K562 (cell line): ENCODE results near the gene PDE6C.

Source experiments
- CREB1 ChIP-seq, 2 experiments: sonication (generic) in 1 of 2; formaldehyde crosslinking in 1 of 2; IDR thresholded peaks; 2 replicates each; pipeline versions ENCODE4 v1.6.1 to v1.8.0; 2012 to 2022; ENCODE audit warnings: inconsistent platforms in 1 of 2, mild to moderate bottlenecking in 1 of 2, missing genetic modification reagents in 1 of 2, moderate library complexity in 1 of 2
- EP300 ChIP-seq: IDR thresholded peaks from 2 replicates; pipeline ENCODE4 v1.6.1; 2012; ENCODE audit warnings: low read length, improper control_type of control experiment
- FOXJ3 ChIP-seq: sonication (generic); formaldehyde crosslinking; IDR thresholded peaks from 2 replicates; pipeline ENCODE4 v1.4.0; 2020; ENCODE audit warnings: mild to moderate bottlenecking, missing genetic modification reagents
- POLR2AphosphoS5 ChIP-seq: IDR thresholded peaks from 2 replicates; pipeline ENCODE4 v1.6.1; 2011; ENCODE audit warnings: mild to moderate bottlenecking, low read depth, low read length, moderate library complexity; ENCODE audit not compliant: control insufficient read depth, insufficient read depth
- RAD21 ChIP-seq, 2 experiments: fragments of 250-450 bp in 1 of 2; fragments of 450-650 bp in 1 of 2; sonication (Bioruptor Pico) in 1 of 2; formaldehyde crosslinking in 1 of 2; IDR thresholded peaks in 1 of 2; conservative IDR thresholded peaks in 1 of 2; 2 replicates each; pipeline versions ENCODE4 v1.4.0 to v1.8.0; 2020 to 2022; ENCODE audit warnings: mild to moderate bottlenecking in 2 of 2, moderate library complexity in 1 of 2
- SUPT5H ChIP-seq: fragments of 450-650 bp; IDR thresholded peaks from 2 replicates; pipeline ENCODE4 v1.6.1; 2016
- TF ChIP-seq, protein P1 (sequence below): fragments of 250-450 bp; sonication (Bioruptor Pico); IDR thresholded peaks from 2 replicates; pipeline ENCODE4 v1.8.0; 2022; ENCODE audit warnings: inconsistent platforms
- TF ChIP-seq, protein P2 (sequence below): fragments of 450-650 bp; formaldehyde crosslinking; IDR thresholded peaks from 2 replicates; pipeline ENCODE4 v1.4.0; 2020; ENCODE audit warnings: mild to moderate bottlenecking
- TF ChIP-seq, protein P3 (sequence below), 2 experiments: fragments of 450-650 bp in 1 of 2; IDR thresholded peaks; 2 replicates each; pipeline ENCODE4 v1.6.1; 2011 to 2017; ENCODE audit warnings: low read depth in 2 of 2, antibody characterized with exemption in 1 of 2, borderline replicate concordance in 1 of 2, low read length in 1 of 2, mild to moderate bottlenecking in 1 of 2, mixed read lengths in 1 of 2; ENCODE audit not compliant: control insufficient read depth in 1 of 2
- TF ChIP-seq, protein P4 (sequence below), 3 experiments: IDR thresholded peaks in 2 of 3; conservative IDR thresholded peaks in 1 of 3; 2 replicates each; pipeline ENCODE4 v1.5.1; 2011 to 2012; ENCODE audit warnings: low read length in 3 of 3, mild to moderate bottlenecking in 3 of 3, control low read depth in 2 of 3, improper control_type of control experiment in 1 of 3, inconsistent platforms in 1 of 3, low read depth in 1 of 3, mixed read lengths in 1 of 3, moderate library complexity in 1 of 3; ENCODE audit not compliant: insufficient read depth in 2 of 3

DNA sequence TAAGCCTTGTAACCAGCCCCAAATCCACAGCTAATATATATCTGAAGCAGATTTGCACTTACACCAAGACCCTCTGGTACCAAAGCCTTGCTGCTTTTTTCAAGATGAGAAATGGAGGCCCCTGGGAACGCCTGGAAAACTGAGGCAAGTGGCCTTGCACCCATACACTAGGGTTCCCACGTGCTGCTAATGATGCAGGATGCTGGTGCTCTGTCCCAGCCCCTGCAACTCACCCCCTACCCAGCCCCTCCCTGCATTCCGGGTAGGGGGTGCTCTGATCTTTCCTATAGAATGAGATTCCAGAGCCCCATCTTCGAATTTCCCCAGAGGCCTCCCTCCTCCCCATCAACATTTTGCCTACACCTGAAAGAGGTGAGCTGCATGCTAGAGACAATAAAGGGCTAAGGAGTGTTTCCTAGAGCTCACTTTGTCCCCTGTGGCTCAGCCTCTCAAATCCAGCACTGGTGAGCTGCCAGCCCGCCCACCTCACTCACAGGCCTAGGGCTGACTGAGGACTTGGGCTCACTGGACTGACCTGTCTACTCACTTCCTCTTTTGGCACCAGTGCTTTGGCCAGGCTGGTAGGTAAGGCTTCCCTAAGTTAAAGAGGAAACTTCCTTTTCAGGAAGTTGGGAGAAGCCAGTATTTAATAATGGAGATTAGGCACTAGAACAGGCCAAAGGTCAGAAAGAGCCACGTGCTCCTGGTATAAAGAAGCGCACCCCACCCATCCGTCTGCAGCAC is 21.1 kb upstream of the PDE6C start:
- TF ChIP-seq, protein P1, sequence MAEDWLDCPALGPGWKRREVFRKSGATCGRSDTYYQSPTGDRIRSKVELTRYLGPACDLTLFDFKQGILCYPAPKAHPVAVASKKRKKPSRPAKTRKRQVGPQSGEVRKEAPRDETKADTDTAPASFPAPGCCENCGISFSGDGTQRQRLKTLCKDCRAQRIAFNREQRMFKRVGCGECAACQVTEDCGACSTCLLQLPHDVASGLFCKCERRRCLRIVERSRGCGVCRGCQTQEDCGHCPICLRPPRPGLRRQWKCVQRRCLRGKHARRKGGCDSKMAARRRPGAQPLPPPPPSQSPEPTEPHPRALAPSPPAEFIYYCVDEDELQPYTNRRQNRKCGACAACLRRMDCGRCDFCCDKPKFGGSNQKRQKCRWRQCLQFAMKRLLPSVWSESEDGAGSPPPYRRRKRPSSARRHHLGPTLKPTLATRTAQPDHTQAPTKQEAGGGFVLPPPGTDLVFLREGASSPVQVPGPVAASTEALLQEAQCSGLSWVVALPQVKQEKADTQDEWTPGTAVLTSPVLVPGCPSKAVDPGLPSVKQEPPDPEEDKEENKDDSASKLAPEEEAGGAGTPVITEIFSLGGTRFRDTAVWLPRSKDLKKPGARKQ (CRISPR knock-in tag): no peak
- TF ChIP-seq, protein P2, sequence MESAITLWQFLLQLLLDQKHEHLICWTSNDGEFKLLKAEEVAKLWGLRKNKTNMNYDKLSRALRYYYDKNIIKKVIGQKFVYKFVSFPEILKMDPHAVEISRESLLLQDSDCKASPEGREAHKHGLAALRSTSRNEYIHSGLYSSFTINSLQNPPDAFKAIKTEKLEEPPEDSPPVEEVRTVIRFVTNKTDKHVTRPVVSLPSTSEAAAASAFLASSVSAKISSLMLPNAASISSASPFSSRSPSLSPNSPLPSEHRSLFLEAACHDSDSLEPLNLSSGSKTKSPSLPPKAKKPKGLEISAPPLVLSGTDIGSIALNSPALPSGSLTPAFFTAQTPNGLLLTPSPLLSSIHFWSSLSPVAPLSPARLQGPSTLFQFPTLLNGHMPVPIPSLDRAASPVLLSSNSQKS: no peak
- TF ChIP-seq CREB1 (IDR thresholded peaks at IDR 0.05) (no peak), CREB1 (CRISPR knock-in tag; IDR thresholded peaks at IDR 0.05) (no peak), SUPT5H (no peak), RAD21 (CRISPR knock-in tag; conservative IDR thresholded peaks at IDR 0.05 in 1 of 2, IDR thresholded peaks at IDR 0.05 in 1 of 2) (no peak), POLR2AphosphoS5 (no peak), EP300 (no peak), FOXJ3 (CRISPR knock-in tag) (no peak)
- TF ChIP-seq, protein P3, sequence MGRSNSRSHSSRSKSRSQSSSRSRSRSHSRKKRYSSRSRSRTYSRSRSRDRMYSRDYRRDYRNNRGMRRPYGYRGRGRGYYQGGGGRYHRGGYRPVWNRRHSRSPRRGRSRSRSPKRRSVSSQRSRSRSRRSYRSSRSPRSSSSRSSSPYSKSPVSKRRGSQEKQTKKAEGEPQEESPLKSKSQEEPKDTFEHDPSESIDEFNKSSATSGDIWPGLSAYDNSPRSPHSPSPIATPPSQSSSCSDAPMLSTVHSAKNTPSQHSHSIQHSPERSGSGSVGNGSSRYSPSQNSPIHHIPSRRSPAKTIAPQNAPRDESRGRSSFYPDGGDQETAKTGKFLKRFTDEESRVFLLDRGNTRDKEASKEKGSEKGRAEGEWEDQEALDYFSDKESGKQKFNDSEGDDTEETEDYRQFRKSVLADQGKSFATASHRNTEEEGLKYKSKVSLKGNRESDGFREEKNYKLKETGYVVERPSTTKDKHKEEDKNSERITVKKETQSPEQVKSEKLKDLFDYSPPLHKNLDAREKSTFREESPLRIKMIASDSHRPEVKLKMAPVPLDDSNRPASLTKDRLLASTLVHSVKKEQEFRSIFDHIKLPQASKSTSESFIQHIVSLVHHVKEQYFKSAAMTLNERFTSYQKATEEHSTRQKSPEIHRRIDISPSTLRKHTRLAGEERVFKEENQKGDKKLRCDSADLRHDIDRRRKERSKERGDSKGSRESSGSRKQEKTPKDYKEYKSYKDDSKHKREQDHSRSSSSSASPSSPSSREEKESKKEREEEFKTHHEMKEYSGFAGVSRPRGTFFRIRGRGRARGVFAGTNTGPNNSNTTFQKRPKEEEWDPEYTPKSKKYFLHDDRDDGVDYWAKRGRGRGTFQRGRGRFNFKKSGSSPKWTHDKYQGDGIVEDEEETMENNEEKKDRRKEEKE (IDR thresholded peaks at IDR 0.05; ENCODE audit: borderline replicate concordance in 1 of 2, control insufficient read depth in 1 of 2, low read depth in 2 of 2, low read length in 1 of 2): no peak
- TF ChIP-seq, protein P4, sequence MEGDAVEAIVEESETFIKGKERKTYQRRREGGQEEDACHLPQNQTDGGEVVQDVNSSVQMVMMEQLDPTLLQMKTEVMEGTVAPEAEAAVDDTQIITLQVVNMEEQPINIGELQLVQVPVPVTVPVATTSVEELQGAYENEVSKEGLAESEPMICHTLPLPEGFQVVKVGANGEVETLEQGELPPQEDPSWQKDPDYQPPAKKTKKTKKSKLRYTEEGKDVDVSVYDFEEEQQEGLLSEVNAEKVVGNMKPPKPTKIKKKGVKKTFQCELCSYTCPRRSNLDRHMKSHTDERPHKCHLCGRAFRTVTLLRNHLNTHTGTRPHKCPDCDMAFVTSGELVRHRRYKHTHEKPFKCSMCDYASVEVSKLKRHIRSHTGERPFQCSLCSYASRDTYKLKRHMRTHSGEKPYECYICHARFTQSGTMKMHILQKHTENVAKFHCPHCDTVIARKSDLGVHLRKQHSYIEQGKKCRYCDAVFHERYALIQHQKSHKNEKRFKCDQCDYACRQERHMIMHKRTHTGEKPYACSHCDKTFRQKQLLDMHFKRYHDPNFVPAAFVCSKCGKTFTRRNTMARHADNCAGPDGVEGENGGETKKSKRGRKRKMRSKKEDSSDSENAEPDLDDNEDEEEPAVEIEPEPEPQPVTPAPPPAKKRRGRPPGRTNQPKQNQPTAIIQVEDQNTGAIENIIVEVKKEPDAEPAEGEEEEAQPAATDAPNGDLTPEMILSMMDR (IDR thresholded peaks at IDR 0.05 in 2 of 3, conservative IDR thresholded peaks at IDR 0.05 in 1 of 3; ENCODE audit: insufficient read depth in 2 of 3, low read depth in 1 of 3, low read length in 3 of 3): no peak
